HepG2 (cell line): ENCODE data around the gene ZSWIM7. TPM values are rescaled to one million over a fixed set of nuclear protein-coding genes. Genes with fewer than 3 reads are reported as not detected.

Experiments used
- KDM1A ChIP-seq: IDR thresholded peaks from 2 replicates; pipeline ENCODE4 v1.6.1; 2016; ENCODE audit warnings: missing compliant biosample characterization
- MATR3 ChIP-seq: sonication (generic); formaldehyde crosslinking; IDR thresholded peaks from 2 replicates; pipeline ENCODE4 v1.4.0; 2020; ENCODE audit warnings: missing genetic modification reagents
- MTERF4 ChIP-seq: sonication (generic); formaldehyde crosslinking; IDR thresholded peaks from 2 replicates; pipeline ENCODE4 v1.8.0; 2023; ENCODE audit warnings: mild to moderate bottlenecking, missing genetic modification reagents
- TOE1 ChIP-seq: sonication (generic); formaldehyde crosslinking; IDR thresholded peaks from 2 replicates; pipeline ENCODE4 v1.4.0; 2020; ENCODE audit warnings: mild to moderate bottlenecking, missing genetic modification reagents
- UBTF ChIP-seq: sonication (generic); formaldehyde crosslinking; IDR thresholded peaks from 2 replicates; pipeline ENCODE4 v1.4.0; 2020; ENCODE audit warnings: mild to moderate bottlenecking, missing genetic modification reagents
- ZBTB34 ChIP-seq: sonication (generic); formaldehyde crosslinking; IDR thresholded peaks from 2 replicates; pipeline ENCODE4 v1.8.0; 2022; ENCODE audit warnings: mild to moderate bottlenecking, missing genetic modification reagents
- ZBTB40 ChIP-seq, 2 experiments: fragments of 450-650 bp in 1 of 2; sonication (generic) in 1 of 2; formaldehyde crosslinking in 1 of 2; IDR thresholded peaks; 2 replicates each; pipeline versions ENCODE4 v1.6.1 to v1.8.0; 2016 to 2022; ENCODE audit warnings: antibody characterized with exemption in 1 of 2, mild to moderate bottlenecking in 1 of 2, missing genetic modification reagents in 1 of 2
- ZC3H4 ChIP-seq: sonication (generic); formaldehyde crosslinking; IDR thresholded peaks from 2 replicates; pipeline ENCODE4 v1.4.0; 2020; ENCODE audit warnings: missing genetic modification reagents, borderline replicate concordance
- ZNF616 ChIP-seq: sonication (generic); formaldehyde crosslinking; IDR thresholded peaks from 2 replicates; pipeline ENCODE4 v1.5.0; 2020; ENCODE audit warnings: low read depth, mild to moderate bottlenecking, missing genetic modification reagents
- ZNF710 ChIP-seq: sonication (generic); formaldehyde crosslinking; IDR thresholded peaks from 2 replicates; pipeline ENCODE4 v1.5.0; 2020; ENCODE audit warnings: mild to moderate bottlenecking, missing genetic modification reagents, borderline replicate concordance
- ZNF891 ChIP-seq: sonication (generic); formaldehyde crosslinking; IDR thresholded peaks from 2 replicates; pipeline ENCODE4 v1.5.0; 2020; ENCODE audit warnings: mild to moderate bottlenecking, missing genetic modification reagents
- polyA plus RNA-seq, 8 experiments: library from polyadenylated mRNA; depleted of rRNA in 3 of 8; stranded (reverse) in 7 of 8; unstranded in 1 of 8; fragments of >200 nt; fragmentation: Illumina TruSeq in 4 of 8; extraction: Trizol in 4 of 8; gene quantifications; 2 replicates each; pipeline versions ENCODE4 v1.2.1 to v1.2.3, GENCODE V29; 2011 to 2016; ENCODE audit warnings: low read depth in 4 of 8, missing spikeins in 1 of 8, mixed read lengths in 1 of 8; ENCODE audit not compliant: insufficient read depth in 1 of 8
- total RNA-seq, 5 experiments: library from RNA; depleted of rRNA; stranded (reverse); fragments of >200 nt; fragmentation: Illumina TruSeq; extraction: Trizol; gene quantifications; 2 replicates each; pipeline ENCODE4 v1.2.3, GENCODE V29; 2016; ENCODE audit warnings: low read depth in 1 of 5

Gene ZSWIM7
- total and polyA plus RNA-seq, 2 of the 13 experiments (the other 11 are each of a cell fraction or from before 2014, with no cell fraction given) = 13.1 to 28.1 TPM

- peak; percentile 72; the same call in 1 of the 2 replicates for TF ChIP-seq MTERF4 (CRISPR knock-in tag)
- TF ChIP-seq ZNF710 (CRISPR knock-in tag) = no peak
- TF ChIP-seq ZC3H4 (CRISPR knock-in tag) = no peak; the same call in 1 of the 2 replicates
- TF ChIP-seq MATR3 (CRISPR knock-in tag) = no peak
- 0 out of 2 replicates have a peak, but pooled peaks have one; percentile 34 for TF ChIP-seq ZNF616
- peak; percentile 34; the same call in 1 of the 2 replicates for TF ChIP-seq ZNF891 (CRISPR knock-in tag)
- TF ChIP-seq KDM1A (CRISPR knock-in tag) = no peak
- peak; percentile 50; the same call in 1 of the 2 replicates for TF ChIP-seq TOE1 (CRISPR knock-in tag)
- TF ChIP-seq UBTF = peak; percentile 87
- TF ChIP-seq ZBTB40 (IDR thresholded peaks at IDR 0.05) = no peak
- peak; percentile 25; the same call in 1 of the 2 replicates for TF ChIP-seq ZBTB40 (CRISPR knock-in tag; IDR thresholded peaks at IDR 0.05)
- TF ChIP-seq ZBTB34 (CRISPR knock-in tag) = peak; percentile 44; the same call in 1 of the 2 replicates
Observed at GRCh38 chr17:15944759-15945526, 54.6 kb downstream of the ZSWIM7 start, which contains the start of gene ADORA2B (continued).
